Activated naive CD4-positive, alpha-beta T cell treated with anti-CD3 and anti-CD28 coated beads, Interleukin-2, amount 50 U/mL, for 24 hours (primary cell): Measurements from ENCODE around the gene FAM124A.
"Not testable (repeated sequence)": the region's sequence is repeated elsewhere in the genome, so short reads cannot be mapped to it uniquely, and the experiment has no call there.

ENCODE experiments used
- H3K27ac Mint-ChIP-seq: one replicate; pipeline ENCODE4 v1.8.0; 2021; ENCODE audit warnings: mild to moderate bottlenecking, mixed read lengths
- H3K27me3 Mint-ChIP-seq: one replicate; pipeline ENCODE4 v1.8.0; 2021; ENCODE audit warnings: mixed read lengths
- H3K36me3 Mint-ChIP-seq: one replicate; pipeline ENCODE4 v1.8.0; 2021; ENCODE audit warnings: mixed read lengths
- H3K4me1 Mint-ChIP-seq: one replicate; pipeline ENCODE4 v1.8.0; 2021; ENCODE audit warnings: mixed read lengths
- H3K4me3 Mint-ChIP-seq: one replicate; pipeline ENCODE4 v1.8.0; 2021; ENCODE audit warnings: mild to moderate bottlenecking, mixed read lengths
- H3K9me3 Mint-ChIP-seq: one replicate; pipeline ENCODE4 v1.8.0; 2021; ENCODE audit warnings: mixed read lengths

FAM124A gene

DNA sequence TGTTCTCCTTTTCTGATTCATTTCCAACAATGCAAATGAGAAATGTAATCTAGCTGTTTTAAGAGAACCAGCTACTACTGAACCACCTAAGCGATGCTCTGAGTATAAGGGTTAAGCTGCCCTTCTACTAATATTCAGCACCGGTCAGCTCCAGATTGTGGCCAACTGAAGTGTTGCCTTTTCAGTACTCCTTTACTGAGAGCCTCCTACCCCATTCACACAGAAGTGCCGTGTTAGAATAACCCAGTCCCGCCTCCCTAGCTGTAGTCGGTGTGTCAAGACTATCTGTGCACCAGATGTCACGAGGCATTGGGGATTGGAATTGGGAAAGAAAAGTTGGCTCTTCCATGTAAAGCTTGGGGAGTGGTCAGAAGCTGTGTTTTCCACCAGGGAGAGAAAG is 45.4 kb downstream of the FAM124A start:
- Mint-ChIP-seq H3K4me3 (no peak overlapping the region), H3K27ac (no peak overlapping the region), H3K4me1 (no peaks in the 10 kb centered on the region), H3K36me3 (no peaks in the 10 kb centered on the region), H3K9me3 (no peaks in the 10 kb centered on the region), H3K27me3 (no peaks in the 10 kb centered on the region)

DNA sequence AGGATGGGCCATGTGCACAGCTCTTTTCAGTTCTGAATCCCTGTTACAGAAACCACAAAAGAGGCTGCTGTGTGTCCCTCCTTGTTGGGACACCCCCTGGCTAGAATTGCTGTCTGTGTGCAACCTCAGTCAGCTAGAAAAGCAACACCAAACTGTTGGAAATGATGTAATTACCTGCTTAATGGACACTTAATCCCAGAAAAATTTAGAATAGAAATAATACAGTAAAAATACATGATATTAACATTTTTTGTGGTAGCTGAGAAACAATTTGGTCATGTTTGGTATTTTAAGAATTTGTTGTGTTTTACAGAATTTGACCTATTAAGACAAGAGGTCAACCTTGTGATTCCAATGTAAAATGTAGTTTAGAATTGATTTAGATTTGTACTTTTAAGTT is 46.8 kb downstream of the FAM124A start:
- Mint-ChIP-seq H3K27me3 (no peaks in the 10 kb centered on the region), H3K4me3 (no peak overlapping the region), H3K36me3 (no peaks in the 10 kb centered on the region), H3K27ac (no peak overlapping the region), H3K4me1 (no peaks in the 10 kb centered on the region), H3K9me3 (no peaks in the 10 kb centered on the region)

DNA sequence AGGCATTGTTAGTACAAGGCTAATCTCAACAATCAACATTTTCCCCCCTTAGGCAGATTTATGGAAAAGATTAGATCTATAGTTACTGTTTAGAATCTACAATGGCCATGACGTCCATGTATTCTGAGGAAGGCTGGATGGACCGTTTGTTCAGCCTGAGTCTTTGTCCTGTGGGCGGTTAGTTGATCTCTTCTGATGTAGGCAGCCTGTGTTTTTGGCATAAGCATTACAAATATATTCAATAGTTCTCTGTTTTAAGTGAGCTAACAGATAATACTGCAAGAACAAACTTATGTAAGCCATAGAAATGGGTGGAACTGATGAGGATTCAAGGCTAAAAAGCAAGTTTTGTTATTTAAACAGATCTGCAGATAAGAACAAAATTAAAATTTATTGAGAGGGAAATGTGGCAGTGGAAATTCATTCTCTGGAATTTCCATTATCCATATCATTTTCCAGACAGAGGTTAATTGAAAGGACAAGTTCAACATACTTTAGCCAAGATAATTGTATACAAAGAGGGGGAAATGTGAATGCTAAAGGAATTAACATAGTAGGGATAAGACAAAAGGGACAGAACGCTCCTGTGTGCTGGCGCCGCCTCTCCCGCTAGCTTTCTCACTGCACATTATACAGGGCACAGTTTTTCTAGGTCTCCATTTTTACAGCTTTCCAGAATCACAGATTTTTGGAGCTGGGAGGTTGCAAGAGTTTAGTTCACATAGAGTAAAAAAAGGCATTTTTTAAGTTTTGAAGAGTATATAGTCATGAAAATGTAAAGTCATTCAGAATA is 48.6 kb downstream of the FAM124A start:
- H3K9me3 Mint-ChIP-seq: no peaks in the 10 kb centered on the region
- no peaks in the 10 kb centered on the region for H3K27me3 Mint-ChIP-seq
- H3K4me1 Mint-ChIP-seq: no peaks in the 10 kb centered on the region
- no peak overlapping the region for H3K4me3 Mint-ChIP-seq
- no peaks in the 10 kb centered on the region for H3K36me3 Mint-ChIP-seq
- H3K27ac Mint-ChIP-seq: no peak overlapping the region

- H3K36me3 Mint-ChIP-seq: no peaks in the 10 kb centered on the region
- H3K4me3 Mint-ChIP-seq: no peak overlapping the region
- H3K9me3 Mint-ChIP-seq: no peaks in the 10 kb centered on the region
- H3K27me3 Mint-ChIP-seq: no peaks in the 10 kb centered on the region
- no peaks in the 10 kb centered on the region for H3K4me1 Mint-ChIP-seq
- H3K27ac Mint-ChIP-seq: no peak overlapping the region
These were observed 49.4 kb downstream of the FAM124A start for GRCh38 chr13:51271528-51272085.

GRCh38 chr13:51275101-51275500 is 52.9 kb downstream of the FAM124A start:
- no peaks in the 10 kb centered on the region for H3K36me3 Mint-ChIP-seq
- H3K4me3 Mint-ChIP-seq: no peak overlapping the region
- no peaks in the 10 kb centered on the region for H3K27me3 Mint-ChIP-seq
- no peak overlapping the region for H3K27ac Mint-ChIP-seq
- H3K4me1 Mint-ChIP-seq: no peaks in the 10 kb centered on the region
- H3K9me3 Mint-ChIP-seq: no peaks in the 10 kb centered on the region

DNA sequence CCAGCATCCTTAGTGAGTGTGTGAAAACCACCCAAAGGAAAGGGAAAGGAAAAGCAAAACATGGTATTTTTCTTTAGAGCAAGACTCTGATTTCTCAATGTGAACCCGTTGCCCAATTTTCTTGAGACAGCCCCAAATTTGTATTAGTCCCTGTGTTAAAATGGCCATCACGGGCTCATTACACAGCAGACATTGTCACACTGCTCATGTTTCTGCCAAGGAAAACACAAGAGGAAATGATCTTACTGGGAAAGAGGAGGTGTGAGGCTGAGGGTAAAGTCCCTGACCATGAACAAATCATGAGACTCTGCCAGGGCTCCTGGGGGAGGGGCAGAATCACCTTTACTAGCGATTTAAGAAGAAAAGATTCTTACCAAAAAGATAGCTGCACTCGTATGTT is 54.4 kb downstream of the FAM124A start:
- H3K36me3 Mint-ChIP-seq: no peaks in the 10 kb centered on the region
- no peaks in the 10 kb centered on the region for H3K4me1 Mint-ChIP-seq
- no peaks in the 10 kb centered on the region for H3K9me3 Mint-ChIP-seq
- no peak overlapping the region for H3K27ac Mint-ChIP-seq
- no peaks in the 10 kb centered on the region for H3K27me3 Mint-ChIP-seq
- no peak overlapping the region for H3K4me3 Mint-ChIP-seq

- H3K27me3 Mint-ChIP-seq: no peaks in the 10 kb centered on the region
- no peak overlapping the region for H3K27ac Mint-ChIP-seq
- no peak overlapping the region for H3K4me3 Mint-ChIP-seq
- H3K9me3 Mint-ChIP-seq: no peaks in the 10 kb centered on the region
- no peaks in the 10 kb centered on the region for H3K4me1 Mint-ChIP-seq
- no peaks in the 10 kb centered on the region for H3K36me3 Mint-ChIP-seq
These were observed 55.7 kb downstream of the FAM124A start for GRCh38 chr13:51277928-51278327.

DNA sequence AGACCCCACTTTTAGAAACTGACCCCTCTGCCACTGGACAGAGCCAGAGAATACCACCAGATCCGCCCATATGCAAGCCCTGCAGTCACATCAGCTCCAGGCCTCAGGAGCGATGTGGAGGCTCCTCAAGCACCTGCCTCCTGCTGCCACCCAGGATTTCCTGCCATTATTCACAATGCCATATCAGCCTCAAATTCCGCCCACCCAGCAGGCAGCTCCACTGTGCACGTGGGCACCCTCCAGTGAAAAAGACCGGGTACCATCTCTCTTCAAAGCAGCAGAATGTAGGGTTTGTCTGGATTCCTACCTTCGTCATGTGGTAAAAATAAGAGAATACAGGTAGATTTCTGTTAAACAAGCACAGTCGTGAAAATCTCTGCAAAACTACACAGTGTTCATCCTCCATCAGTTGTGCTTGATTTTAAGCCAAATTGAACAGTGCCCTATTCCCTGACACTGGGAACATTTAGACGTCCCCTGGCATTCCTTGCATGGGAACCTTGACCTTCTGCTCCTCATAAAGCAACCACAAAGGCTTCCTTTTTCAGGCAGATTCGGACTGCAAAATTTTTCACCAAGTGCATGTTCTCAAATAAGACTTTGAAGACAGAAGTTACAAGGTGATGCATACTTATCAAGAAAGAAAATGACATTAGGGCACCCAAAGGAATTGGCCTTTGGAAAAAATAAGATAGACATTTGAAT is 56.4 kb downstream of the FAM124A start:
- H3K4me1 Mint-ChIP-seq: no peaks in the 10 kb centered on the region
- no peaks in the 10 kb centered on the region for H3K9me3 Mint-ChIP-seq
- H3K27me3 Mint-ChIP-seq: no peaks in the 10 kb centered on the region
- H3K4me3 Mint-ChIP-seq: no peak overlapping the region
- no peak overlapping the region for H3K27ac Mint-ChIP-seq
- H3K36me3 Mint-ChIP-seq: no peaks in the 10 kb centered on the region

DNA sequence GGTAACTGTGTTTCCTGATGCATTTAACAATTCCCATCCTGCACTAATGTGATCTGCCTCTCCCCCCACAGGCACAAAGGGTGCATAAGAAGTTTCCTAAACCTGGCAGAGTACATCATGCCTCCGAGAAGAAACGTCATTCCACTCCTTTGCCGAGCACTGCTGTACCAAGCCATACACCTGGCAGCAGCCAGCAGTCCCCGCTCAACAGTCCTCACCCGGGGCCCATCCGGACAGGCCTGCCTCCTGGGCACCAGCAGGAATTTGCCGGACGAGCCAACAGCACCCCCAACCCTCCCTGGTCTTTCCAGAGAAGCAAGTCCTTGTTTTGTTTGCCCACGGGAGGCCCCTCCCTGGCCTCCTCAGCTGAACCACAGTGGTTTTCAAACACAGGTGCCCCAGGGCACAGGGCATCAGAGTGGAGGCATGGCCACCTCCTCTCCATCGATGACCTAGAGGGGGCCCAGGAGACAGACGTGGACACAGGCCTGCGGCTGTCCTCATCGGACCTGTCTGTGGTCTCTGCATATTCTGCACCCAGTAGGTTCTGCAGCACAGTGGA is 58.3 kb downstream of the FAM124A start:
- no peaks in the 10 kb centered on the region for H3K36me3 Mint-ChIP-seq
- H3K4me3 Mint-ChIP-seq: no peak overlapping the region
- H3K4me1 Mint-ChIP-seq: no peaks in the 10 kb centered on the region
- H3K27ac Mint-ChIP-seq: no peak overlapping the region
- H3K27me3 Mint-ChIP-seq: no peaks in the 10 kb centered on the region
- H3K9me3 Mint-ChIP-seq: no peaks in the 10 kb centered on the region

- no peaks in the 10 kb centered on the region for H3K36me3 Mint-ChIP-seq
- H3K4me1 Mint-ChIP-seq: no peaks in the 10 kb centered on the region
- H3K4me3 Mint-ChIP-seq: no peak overlapping the region
- no peak overlapping the region for H3K27ac Mint-ChIP-seq
- H3K27me3 Mint-ChIP-seq: no peaks in the 10 kb centered on the region
- H3K9me3 Mint-ChIP-seq: no peaks in the 10 kb centered on the region
These were observed 60.1 kb downstream of the FAM124A start for GRCh38 chr13:51282322-51282721.

DNA sequence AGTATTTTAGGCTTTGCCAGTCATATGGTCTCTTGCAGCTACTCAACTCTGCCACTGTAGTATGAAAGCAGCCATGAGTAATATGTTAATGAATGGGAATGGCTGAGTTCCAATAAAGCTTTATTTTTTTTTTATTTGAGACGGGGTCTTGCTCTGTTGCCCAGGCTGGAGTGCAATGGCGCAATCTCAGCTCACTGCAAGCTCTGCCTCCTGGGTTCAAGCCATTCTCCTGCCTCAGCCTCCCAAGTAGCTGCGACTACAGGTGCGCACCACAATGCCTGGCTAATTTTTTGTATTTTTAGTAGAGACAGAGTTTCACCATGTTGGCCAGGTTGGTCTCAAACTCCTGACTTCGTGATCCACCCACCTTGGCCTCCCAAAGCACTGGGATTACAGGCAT is 60.7 kb downstream of the FAM124A start:
- H3K9me3 Mint-ChIP-seq, H3K4me3 Mint-ChIP-seq, H3K36me3 Mint-ChIP-seq, H3K27ac Mint-ChIP-seq, H3K4me1 Mint-ChIP-seq, H3K27me3 Mint-ChIP-seq: not testable (repeated sequence)

DNA sequence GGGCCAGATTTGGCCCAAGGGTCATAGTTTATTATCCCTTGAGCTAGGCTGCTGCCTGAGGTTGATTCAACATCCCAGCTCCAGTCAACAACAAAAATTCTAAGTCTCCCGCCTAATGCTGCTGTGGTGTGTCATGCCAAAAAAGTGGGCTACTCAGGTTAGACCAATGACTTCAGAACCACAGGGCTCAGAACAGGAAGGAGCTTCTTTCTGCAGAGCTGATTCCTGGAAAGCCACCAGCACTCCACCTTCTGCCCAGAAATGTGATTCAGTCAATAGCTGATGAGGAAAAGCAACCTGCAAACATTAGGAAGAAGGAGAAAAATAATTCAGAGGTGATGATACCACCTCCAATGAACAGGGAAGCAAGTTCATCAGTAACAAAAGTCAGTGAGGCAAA is 61.2 kb downstream of the FAM124A start:
- Mint-ChIP-seq H3K36me3 (no peaks in the 10 kb centered on the region), H3K27ac (no peak overlapping the region), H3K9me3 (no peaks in the 10 kb centered on the region), H3K27me3 (no peaks in the 10 kb centered on the region), H3K4me1 (no peaks in the 10 kb centered on the region), H3K4me3 (no peak overlapping the region)

DNA sequence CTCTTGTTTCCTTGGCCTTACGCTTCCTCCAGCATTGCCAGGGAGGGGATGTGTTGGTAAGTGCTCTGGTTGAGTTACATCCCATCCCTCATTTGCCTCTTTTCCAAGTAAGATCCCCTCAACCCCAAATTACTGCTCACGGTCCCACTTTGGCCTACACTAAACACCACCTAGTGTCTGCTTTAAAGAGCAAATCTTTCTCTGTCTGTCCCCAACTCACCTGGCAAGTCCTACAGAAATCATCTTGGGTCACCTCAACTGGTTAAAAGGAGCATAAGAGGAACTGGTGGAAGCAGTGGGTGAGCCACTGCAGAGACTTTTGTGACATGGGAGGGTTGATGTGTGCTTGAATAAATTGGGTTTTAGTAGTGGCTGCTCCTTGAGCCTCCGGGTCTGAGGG is 62.1 kb downstream of the FAM124A start:
- Mint-ChIP-seq H3K27me3 (no peaks in the 10 kb centered on the region), H3K27ac (no peak overlapping the region), H3K9me3 (no peaks in the 10 kb centered on the region), H3K4me3 (no peak overlapping the region), H3K36me3 (no peaks in the 10 kb centered on the region), H3K4me1 (no peaks in the 10 kb centered on the region)

- no peaks in the 10 kb centered on the region for H3K9me3 Mint-ChIP-seq
- H3K36me3 Mint-ChIP-seq: no peaks in the 10 kb centered on the region
- no peaks in the 10 kb centered on the region for H3K4me1 Mint-ChIP-seq
- H3K27ac Mint-ChIP-seq: no peak overlapping the region
- no peak overlapping the region for H3K4me3 Mint-ChIP-seq
- H3K27me3 Mint-ChIP-seq: no peaks in the 10 kb centered on the region
These were observed 64.2 kb downstream of the FAM124A start for GRCh38 chr13:51286135-51287002.

DNA sequence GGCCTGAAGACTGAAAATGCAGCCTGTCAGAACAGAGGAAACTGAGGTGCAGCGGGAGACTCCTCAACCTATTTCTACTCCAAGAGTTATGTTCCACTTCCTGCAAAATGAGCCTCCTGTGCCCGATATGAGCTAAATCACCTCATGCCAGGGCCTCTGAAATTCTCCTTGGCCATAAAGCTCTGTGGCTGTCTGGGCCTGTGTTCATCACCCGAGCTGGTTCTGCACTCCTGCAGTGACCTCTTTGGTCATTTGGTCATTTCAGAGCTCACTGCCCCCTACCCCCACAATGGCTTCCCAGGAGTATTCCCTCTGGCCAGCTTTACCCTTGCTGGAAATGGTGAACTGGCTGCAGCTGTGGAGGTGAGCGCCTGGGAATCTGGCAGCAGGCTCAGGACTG is 65.6 kb downstream of the FAM124A start:
- Mint-ChIP-seq H3K36me3 (no peaks in the 10 kb centered on the region), H3K9me3 (no peaks in the 10 kb centered on the region), H3K27me3 (no peaks in the 10 kb centered on the region), H3K4me3 (no peak overlapping the region), H3K4me1 (no peaks in the 10 kb centered on the region), H3K27ac (no peak overlapping the region)
